PC-9 (cell line): Measurements from ENCODE around the gene ZFHX3. TPM values are rescaled to one million over a fixed set of nuclear protein-coding genes. Genes with fewer than 3 reads are reported as not detected.

Experiments
- BruUV-seq: library from RNA; stranded (reverse); fragments of 400-500 nt; replicated peaks from 2 replicates; lab custom pipeline; 2021; lab: Mats Ljungman, UMichigan
- CTCF ChIA-PET: fragments of 300-600 bp; sonication (Branson Sonifier 250); formaldehyde crosslinking; loops from one replicate; lab custom pipeline; 2022; ENCODE audit warnings: antibody characterized with exemption; lab: Charles Lee
- POLR2A ChIA-PET: fragments of 300-600 bp; sonication (Branson Sonifier 250); formaldehyde crosslinking; loops from one replicate; lab custom pipeline; 2022; ENCODE audit warnings: antibody characterized with exemption; ENCODE audit not compliant: unreplicated experiment; lab: Charles Lee
- DNase-seq, 2 experiments: peaks; one replicate each; pipeline versions ENCODE4 v3.0.0 to v3.0.0-alpha.2; 2015 to 2022; ENCODE audit warnings: mixed read lengths in 1 of 2
- H2AFZ ChIP-seq: fragments of 200-600 bp; sonication (generic); 2 replicates; pipeline ENCODE4 v1.8.1; 2017; ENCODE audit warnings: antibody characterized with exemption
- H3F3A ChIP-seq: fragments of 200-600 bp; sonication (generic); 2 replicates; pipeline ENCODE4 v1.8.1; 2017; ENCODE audit warnings: antibody characterized with exemption, mild to moderate bottlenecking, low read depth; ENCODE audit not compliant: insufficient read depth
- H3K27ac ChIP-seq: fragments of 200-600 bp; sonication (generic); 2 replicates; pipeline ENCODE4 v1.6.1; 2016; ENCODE audit warnings: mixed run types
- H3K27me3 ChIP-seq: fragments of 200-600 bp; sonication (generic); 2 replicates; pipeline ENCODE4 v1.6.1; 2016; ENCODE audit warnings: low read depth, mixed run types; ENCODE audit not compliant: insufficient read depth
- H3K36me3 ChIP-seq: fragments of 200-600 bp; sonication (generic); 2 replicates; pipeline ENCODE4 v1.6.1; 2016; ENCODE audit warnings: low read depth, mixed run types
- H3K4me1 ChIP-seq: fragments of 200-600 bp; sonication (generic); replicated peaks from 2 replicates; pipeline ENCODE4 v1.6.1; 2016; ENCODE audit warnings: mixed run types; ENCODE audit not compliant: insufficient read depth
- H3K4me2 ChIP-seq: fragments of 200-600 bp; sonication (generic); 2 replicates; pipeline ENCODE4 v1.6.1; 2017; ENCODE audit warnings: mixed run types
- H3K4me3 ChIP-seq: fragments of 200-600 bp; sonication (generic); 2 replicates; pipeline ENCODE4 v1.6.1; 2016; ENCODE audit warnings: mixed run types
- H3K79me2 ChIP-seq: fragments of 200-600 bp; sonication (generic); 2 replicates; pipeline ENCODE4 v1.6.1; 2017; ENCODE audit warnings: low read depth, mixed run types
- H3K9me2 ChIP-seq: fragments of 200-600 bp; sonication (generic); 2 replicates; pipeline ENCODE4 v1.8.1; 2017; ENCODE audit warnings: mild to moderate bottlenecking; ENCODE audit not compliant: insufficient read depth
- H3K9me3 ChIP-seq: fragments of 200-600 bp; sonication (generic); 2 replicates; pipeline ENCODE4 v1.8.1; 2016; ENCODE audit warnings: low read depth; ENCODE audit not compliant: insufficient read depth
- H4K20me1 ChIP-seq: fragments of 200-600 bp; sonication (generic); 2 replicates; pipeline ENCODE4 v1.8.1; 2017; ENCODE audit not compliant: insufficient read depth
- EZH2 ChIP-seq: fragments of 200-600 bp; sonication (generic); IDR thresholded peaks from 2 replicates; pipeline ENCODE4 v1.8.0; 2017; ENCODE audit warnings: antibody characterized with exemption, low read depth
- intact Hi-C: fragments of 100-400 bp; cut with micrococcal nuclease; formaldehyde crosslinking; loops from one replicate; pipeline ENCODE4 v1.10.0; 2022; ENCODE audit not compliant: unreplicated experiment
- total RNA-seq: library from RNA; stranded (reverse); gene quantifications from 2 replicates; pipeline ENCODE4 v1.2.3, GENCODE V29; 2021
- TF ChIP-seq, protein P1 (sequence below): fragments of 200-600 bp; sonication (generic); conservative IDR thresholded peaks from 2 replicates; pipeline ENCODE4 v1.6.1; 2017; ENCODE audit warnings: mixed run types, antibody characterized with exemption, mild to moderate bottlenecking, moderate library complexity

Gene ZFHX3
- total RNA-seq, 1 experiment from 2014 or later = 23.1 TPM

DNA sequence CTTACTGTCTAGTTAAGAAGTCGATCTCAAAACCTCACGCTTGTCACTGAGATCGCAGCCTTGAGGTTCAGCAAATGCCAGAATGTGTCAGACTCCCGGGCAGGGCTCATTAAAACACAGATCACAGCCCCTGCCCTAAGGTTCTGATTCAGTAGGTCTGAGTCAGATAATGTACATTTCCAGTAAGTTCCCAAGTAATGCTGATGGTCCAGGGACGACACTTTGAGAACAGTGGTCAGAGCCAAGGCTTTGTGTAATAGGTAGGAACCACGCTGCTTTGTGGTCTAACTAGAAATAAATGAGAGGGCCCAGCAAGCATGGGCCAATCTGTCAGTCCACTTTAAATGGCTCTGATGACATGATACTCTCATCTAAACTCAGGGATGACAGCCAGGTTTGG is 228.6 kb downstream of the ZFHX3 start:
- Histone ChIP-seq H3K9me2 (no peaks in the 10 kb centered on the region; the same call in 1 of the 2 replicates), H3K4me1 (no peaks in the 10 kb centered on the region), H3K27me3 (no peaks in the 10 kb centered on the region), H3F3A (peaks cover 4% of the 10 kb centered on the region; the same call in 1 of the 2 replicates), H4K20me1 (no peaks in the 10 kb centered on the region), H3K4me2 (no peak overlapping the region), H3K27ac (no peak overlapping the region), H3K79me2 (no peaks in the 10 kb centered on the region), H3K9me3 (no peaks in the 10 kb centered on the region), H2AFZ (no peak overlapping the region), H3K36me3 (no peaks in the 10 kb centered on the region), H3K4me3 (no peak overlapping the region)
- intact Hi-C loops = no loop called here
- no peak for DNase-seq
- POLR2A ChIA-PET = no interaction called here
- no TSS peak for BruUV-seq
- CTCF ChIA-PET = no interaction called here
- TF ChIP-seq, protein P1, sequence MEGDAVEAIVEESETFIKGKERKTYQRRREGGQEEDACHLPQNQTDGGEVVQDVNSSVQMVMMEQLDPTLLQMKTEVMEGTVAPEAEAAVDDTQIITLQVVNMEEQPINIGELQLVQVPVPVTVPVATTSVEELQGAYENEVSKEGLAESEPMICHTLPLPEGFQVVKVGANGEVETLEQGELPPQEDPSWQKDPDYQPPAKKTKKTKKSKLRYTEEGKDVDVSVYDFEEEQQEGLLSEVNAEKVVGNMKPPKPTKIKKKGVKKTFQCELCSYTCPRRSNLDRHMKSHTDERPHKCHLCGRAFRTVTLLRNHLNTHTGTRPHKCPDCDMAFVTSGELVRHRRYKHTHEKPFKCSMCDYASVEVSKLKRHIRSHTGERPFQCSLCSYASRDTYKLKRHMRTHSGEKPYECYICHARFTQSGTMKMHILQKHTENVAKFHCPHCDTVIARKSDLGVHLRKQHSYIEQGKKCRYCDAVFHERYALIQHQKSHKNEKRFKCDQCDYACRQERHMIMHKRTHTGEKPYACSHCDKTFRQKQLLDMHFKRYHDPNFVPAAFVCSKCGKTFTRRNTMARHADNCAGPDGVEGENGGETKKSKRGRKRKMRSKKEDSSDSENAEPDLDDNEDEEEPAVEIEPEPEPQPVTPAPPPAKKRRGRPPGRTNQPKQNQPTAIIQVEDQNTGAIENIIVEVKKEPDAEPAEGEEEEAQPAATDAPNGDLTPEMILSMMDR = no peak
- no peak for TF ChIP-seq EZH2

DNA sequence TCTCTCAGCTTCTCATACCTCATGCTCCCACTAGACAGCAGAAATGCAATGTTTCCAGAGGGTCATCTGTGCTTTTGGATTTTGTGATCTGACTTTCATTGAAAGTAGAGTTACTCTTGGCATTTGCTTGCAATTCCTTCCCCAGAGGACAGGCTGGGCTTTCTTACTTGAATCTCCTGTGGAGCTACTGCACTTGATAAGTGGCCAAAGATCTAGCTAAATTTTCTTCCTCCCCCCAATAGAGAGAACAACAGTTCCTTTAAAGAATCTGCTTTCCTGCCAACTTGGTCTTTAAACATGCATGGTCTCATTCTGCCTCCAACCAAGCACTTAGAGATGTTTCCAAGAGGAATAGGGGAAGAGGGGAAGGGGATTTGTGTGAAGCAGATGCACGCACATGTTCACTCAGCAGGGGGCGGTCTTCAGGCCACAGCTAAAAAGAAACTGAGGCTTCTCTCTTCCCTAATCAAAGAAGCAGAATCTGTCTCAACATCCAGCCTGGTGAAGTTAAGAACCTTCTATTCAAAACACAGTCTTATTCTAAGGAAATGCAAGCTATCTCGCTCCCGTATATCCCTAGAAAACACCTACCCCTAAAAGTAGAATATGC is 229.6 kb downstream of the ZFHX3 start:
- no peaks in the 10 kb centered on the region for H3K27me3 ChIP-seq
- DNase-seq = no peak
- H3K27ac ChIP-seq = no peak overlapping the region
- POLR2A ChIA-PET = no interaction called here
- H2AFZ ChIP-seq = no peak overlapping the region
- H3K9me2 ChIP-seq = no peaks in the 10 kb centered on the region
- no peaks in the 10 kb centered on the region for H3K79me2 ChIP-seq
- no peak for TF ChIP-seq EZH2
- TF ChIP-seq, protein P1 = no peak; the same call in 1 of the 2 replicates
- no peak overlapping the region for H3K4me2 ChIP-seq
- no peaks in the 10 kb centered on the region for H3K9me3 ChIP-seq
- intact Hi-C loops = no loop called here
- CTCF ChIA-PET = interaction anchor here (0.6 kb wide), 1 partner anchor 14 kb away, joined by 3 read pairs; no protein-coding TSS in a partner anchor
- H4K20me1 ChIP-seq = no peaks in the 10 kb centered on the region
- H3K4me1 ChIP-seq = no peaks in the 10 kb centered on the region
- no peaks in the 10 kb centered on the region for H3K36me3 ChIP-seq
- H3F3A ChIP-seq = peaks cover 4% of the 10 kb centered on the region; the same call in 1 of the 2 replicates
- no TSS peak for BruUV-seq
- no peak overlapping the region for H3K4me3 ChIP-seq

DNA sequence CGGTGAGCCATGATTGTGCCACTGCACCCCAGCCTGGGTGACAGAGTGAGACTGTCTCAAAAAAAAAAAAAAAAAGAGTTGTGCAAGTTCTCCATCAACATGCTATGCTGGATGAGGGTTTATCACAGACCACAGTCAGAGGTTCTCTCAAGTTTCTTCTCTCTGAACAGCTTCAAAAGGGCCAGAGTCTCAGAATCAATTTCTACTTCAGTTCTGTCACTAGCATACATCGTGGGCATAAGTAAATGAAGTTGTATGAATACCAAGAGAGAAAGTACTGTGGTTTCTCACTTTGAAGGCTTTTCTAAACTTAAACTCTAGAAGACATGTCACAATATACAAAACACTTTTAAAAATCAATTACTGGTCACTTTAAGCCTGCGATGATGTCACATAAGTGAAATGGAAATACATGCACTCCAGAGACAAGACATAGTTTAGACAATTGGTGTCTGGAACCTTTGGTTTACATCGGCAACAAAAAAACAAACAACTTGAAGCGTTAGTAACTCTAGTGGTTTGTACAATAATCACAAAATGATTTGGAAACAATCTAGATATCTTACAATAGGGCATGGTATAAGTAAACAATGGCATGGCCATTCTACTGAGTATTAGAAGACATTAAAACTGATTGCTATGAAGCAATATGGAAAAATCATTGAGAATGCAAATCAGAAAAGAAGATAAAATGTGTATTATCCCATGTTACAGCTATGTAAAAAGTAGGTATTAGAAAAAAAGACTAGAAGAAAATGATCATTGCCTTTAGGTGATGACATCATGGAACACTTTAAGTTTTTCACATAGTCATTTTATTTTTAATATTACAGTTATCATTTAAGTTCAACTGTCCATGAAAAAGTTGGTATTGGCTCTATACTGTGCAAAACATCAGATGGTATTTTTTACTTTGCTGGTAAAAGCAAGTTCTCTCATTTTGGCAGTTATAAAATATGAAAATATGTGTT is 232.3 kb downstream of the ZFHX3 start:
- intact Hi-C loops = no loop called here
- Histone ChIP-seq H3K27ac (no peak overlapping the region), H3K9me2 (no peaks in the 10 kb centered on the region), H4K20me1 (no peaks in the 10 kb centered on the region), H3F3A (no peaks in the 10 kb centered on the region), H3K4me3 (no peak overlapping the region), H3K27me3 (no peaks in the 10 kb centered on the region), H3K9me3 (no peaks in the 10 kb centered on the region), H3K4me2 (no peak overlapping the region), H3K79me2 (no peaks in the 10 kb centered on the region), H3K4me1 (no peaks in the 10 kb centered on the region), H3K36me3 (0 out of 2 replicates have a peak, but pooled peaks cover 5% of the 10 kb centered on the region), H2AFZ (no peak overlapping the region)
- no peak for DNase-seq
- CTCF ChIA-PET = interaction anchor here (1.0 kb wide), 1 partner anchor 17 kb away, joined by 4 read pairs; no protein-coding TSS in a partner anchor
- BruUV-seq = no TSS peak
- TF ChIP-seq, protein P1 = no peak
- no peak for TF ChIP-seq EZH2
- POLR2A ChIA-PET = interaction anchor here (0.7 kb wide), 1 partner anchor 174 kb away, joined by 3 read pairs; no protein-coding TSS in a partner anchor
